PC-9 (cell line): Measurements from ENCODE around the gene MYBL2. TPM values are rescaled to one million over a fixed set of nuclear protein-coding genes. Genes with fewer than 3 reads are reported as not detected.

ENCODE experiments used
- BruUV-seq: library from RNA; stranded (reverse); fragments of 400-500 nt; replicated peaks from 2 replicates; lab custom pipeline; 2021; lab: Mats Ljungman, UMichigan
- CTCF ChIA-PET: fragments of 300-600 bp; sonication (Branson Sonifier 250); formaldehyde crosslinking; loops from one replicate; lab custom pipeline; 2022; ENCODE audit warnings: antibody characterized with exemption; lab: Charles Lee
- POLR2A ChIA-PET: fragments of 300-600 bp; sonication (Branson Sonifier 250); formaldehyde crosslinking; loops from one replicate; lab custom pipeline; 2022; ENCODE audit warnings: antibody characterized with exemption; ENCODE audit not compliant: unreplicated experiment; lab: Charles Lee
- DNase-seq, 2 experiments: peaks; one replicate each; pipeline versions ENCODE4 v3.0.0 to v3.0.0-alpha.2; 2015 to 2022; ENCODE audit warnings: mixed read lengths in 1 of 2
- H2AFZ ChIP-seq: fragments of 200-600 bp; sonication (generic); 2 replicates; pipeline ENCODE4 v1.8.1; 2017; ENCODE audit warnings: antibody characterized with exemption
- H3F3A ChIP-seq: fragments of 200-600 bp; sonication (generic); 2 replicates; pipeline ENCODE4 v1.8.1; 2017; ENCODE audit warnings: antibody characterized with exemption, mild to moderate bottlenecking, low read depth; ENCODE audit not compliant: insufficient read depth
- H3K27ac ChIP-seq: fragments of 200-600 bp; sonication (generic); 2 replicates; pipeline ENCODE4 v1.6.1; 2016; ENCODE audit warnings: mixed run types
- H3K27me3 ChIP-seq: fragments of 200-600 bp; sonication (generic); 2 replicates; pipeline ENCODE4 v1.6.1; 2016; ENCODE audit warnings: low read depth, mixed run types; ENCODE audit not compliant: insufficient read depth
- H3K36me3 ChIP-seq: fragments of 200-600 bp; sonication (generic); 2 replicates; pipeline ENCODE4 v1.6.1; 2016; ENCODE audit warnings: low read depth, mixed run types
- H3K4me1 ChIP-seq: fragments of 200-600 bp; sonication (generic); replicated peaks from 2 replicates; pipeline ENCODE4 v1.6.1; 2016; ENCODE audit warnings: mixed run types; ENCODE audit not compliant: insufficient read depth
- H3K4me2 ChIP-seq: fragments of 200-600 bp; sonication (generic); 2 replicates; pipeline ENCODE4 v1.6.1; 2017; ENCODE audit warnings: mixed run types
- H3K4me3 ChIP-seq: fragments of 200-600 bp; sonication (generic); 2 replicates; pipeline ENCODE4 v1.6.1; 2016; ENCODE audit warnings: mixed run types
- H3K79me2 ChIP-seq: fragments of 200-600 bp; sonication (generic); 2 replicates; pipeline ENCODE4 v1.6.1; 2017; ENCODE audit warnings: low read depth, mixed run types
- H3K9me2 ChIP-seq: fragments of 200-600 bp; sonication (generic); 2 replicates; pipeline ENCODE4 v1.8.1; 2017; ENCODE audit warnings: mild to moderate bottlenecking; ENCODE audit not compliant: insufficient read depth
- H3K9me3 ChIP-seq: fragments of 200-600 bp; sonication (generic); 2 replicates; pipeline ENCODE4 v1.8.1; 2016; ENCODE audit warnings: low read depth; ENCODE audit not compliant: insufficient read depth
- H4K20me1 ChIP-seq: fragments of 200-600 bp; sonication (generic); 2 replicates; pipeline ENCODE4 v1.8.1; 2017; ENCODE audit not compliant: insufficient read depth
- EZH2 ChIP-seq: fragments of 200-600 bp; sonication (generic); IDR thresholded peaks from 2 replicates; pipeline ENCODE4 v1.8.0; 2017; ENCODE audit warnings: antibody characterized with exemption, low read depth
- intact Hi-C: fragments of 100-400 bp; cut with micrococcal nuclease; formaldehyde crosslinking; loops from one replicate; pipeline ENCODE4 v1.10.0; 2022; ENCODE audit not compliant: unreplicated experiment
- total RNA-seq: library from RNA; stranded (reverse); gene quantifications from 2 replicates; pipeline ENCODE4 v1.2.3, GENCODE V29; 2021
- TF ChIP-seq, protein P1 (sequence below): fragments of 200-600 bp; sonication (generic); conservative IDR thresholded peaks from 2 replicates; pipeline ENCODE4 v1.6.1; 2017; ENCODE audit warnings: mixed run types, antibody characterized with exemption, mild to moderate bottlenecking, moderate library complexity

The MYBL2 gene
- total RNA-seq, 1 experiment from 2014 or later = 152 TPM

- BruUV-seq = no TSS peak
- Histone ChIP-seq H4K20me1 (no peaks in the 10 kb centered on the region), H3K9me3 (no peaks in the 10 kb centered on the region), H3K4me1 (no peaks in the 10 kb centered on the region), H3K27ac (no peak overlapping the region), H2AFZ (no peak overlapping the region), H3F3A (no peaks in the 10 kb centered on the region), H3K27me3 (no peaks in the 10 kb centered on the region), H3K36me3 (no peaks in the 10 kb centered on the region), H3K79me2 (no peaks in the 10 kb centered on the region), H3K4me3 (no peak overlapping the region), H3K9me2 (no peaks in the 10 kb centered on the region), H3K4me2 (no peak overlapping the region)
- TF ChIP-seq, protein P1, sequence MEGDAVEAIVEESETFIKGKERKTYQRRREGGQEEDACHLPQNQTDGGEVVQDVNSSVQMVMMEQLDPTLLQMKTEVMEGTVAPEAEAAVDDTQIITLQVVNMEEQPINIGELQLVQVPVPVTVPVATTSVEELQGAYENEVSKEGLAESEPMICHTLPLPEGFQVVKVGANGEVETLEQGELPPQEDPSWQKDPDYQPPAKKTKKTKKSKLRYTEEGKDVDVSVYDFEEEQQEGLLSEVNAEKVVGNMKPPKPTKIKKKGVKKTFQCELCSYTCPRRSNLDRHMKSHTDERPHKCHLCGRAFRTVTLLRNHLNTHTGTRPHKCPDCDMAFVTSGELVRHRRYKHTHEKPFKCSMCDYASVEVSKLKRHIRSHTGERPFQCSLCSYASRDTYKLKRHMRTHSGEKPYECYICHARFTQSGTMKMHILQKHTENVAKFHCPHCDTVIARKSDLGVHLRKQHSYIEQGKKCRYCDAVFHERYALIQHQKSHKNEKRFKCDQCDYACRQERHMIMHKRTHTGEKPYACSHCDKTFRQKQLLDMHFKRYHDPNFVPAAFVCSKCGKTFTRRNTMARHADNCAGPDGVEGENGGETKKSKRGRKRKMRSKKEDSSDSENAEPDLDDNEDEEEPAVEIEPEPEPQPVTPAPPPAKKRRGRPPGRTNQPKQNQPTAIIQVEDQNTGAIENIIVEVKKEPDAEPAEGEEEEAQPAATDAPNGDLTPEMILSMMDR = no peak
- no peak for TF ChIP-seq EZH2
- DNase-seq = no peak
- intact Hi-C loops = no loop called here
- ChIA-PET POLR2A (no interaction called here), CTCF (no interaction called here)
These were observed 53.1 kb downstream of the MYBL2 start for GRCh38 chr20:43720007-43720406.

GRCh38 chr20:43721097-43721428 is 54.1 kb downstream of the MYBL2 start:
- intact Hi-C loops = no loop called here
- CTCF ChIA-PET = no interaction called here
- POLR2A ChIA-PET = interaction anchor here (0.6 kb wide), 1 partner anchor 10 kb away, joined by 4 read pairs; no protein-coding TSS in a partner anchor
- no peaks in the 10 kb centered on the region for H3F3A ChIP-seq
- no peaks in the 10 kb centered on the region for H4K20me1 ChIP-seq
- H3K4me2 ChIP-seq = no peak overlapping the region
- H3K79me2 ChIP-seq = no peaks in the 10 kb centered on the region
- H3K27ac ChIP-seq = no peak overlapping the region
- H2AFZ ChIP-seq = no peak overlapping the region
- H3K4me3 ChIP-seq = no peak overlapping the region
- H3K9me3 ChIP-seq = no peaks in the 10 kb centered on the region
- no peak for DNase-seq
- no peaks in the 10 kb centered on the region for H3K4me1 ChIP-seq
- TF ChIP-seq EZH2 = no peak
- TF ChIP-seq, protein P1 = no peak
- BruUV-seq = no TSS peak
- H3K9me2 ChIP-seq = no peaks in the 10 kb centered on the region
- no peaks in the 10 kb centered on the region for H3K36me3 ChIP-seq
- H3K27me3 ChIP-seq = no peaks in the 10 kb centered on the region

GRCh38 chr20:43721429-43722152 is 54.7 kb downstream of the MYBL2 start:
- ChIA-PET POLR2A (interaction anchor here (0.6 kb wide), 1 partner anchor 10 kb away, joined by 4 read pairs; no protein-coding TSS in a partner anchor), CTCF (no interaction called here)
- H3F3A ChIP-seq = no peaks in the 10 kb centered on the region
- no peak for DNase-seq
- no peaks in the 10 kb centered on the region for H3K9me2 ChIP-seq
- no peaks in the 10 kb centered on the region for H3K4me1 ChIP-seq
- no peaks in the 10 kb centered on the region for H4K20me1 ChIP-seq
- no peak for TF ChIP-seq EZH2
- TF ChIP-seq, protein P1 = no peak
- intact Hi-C loops = no loop called here
- H3K27me3 ChIP-seq = no peaks in the 10 kb centered on the region
- H3K79me2 ChIP-seq = no peaks in the 10 kb centered on the region
- H3K27ac ChIP-seq = no peak overlapping the region
- H3K4me3 ChIP-seq = no peak overlapping the region
- no peaks in the 10 kb centered on the region for H3K9me3 ChIP-seq
- no TSS peak for BruUV-seq
- no peak overlapping the region for H3K4me2 ChIP-seq
- no peaks in the 10 kb centered on the region for H3K36me3 ChIP-seq
- no peak overlapping the region for H2AFZ ChIP-seq
